ENCODE results near the gene SMIM32. TPM values are rescaled to one million over a fixed set of nuclear protein-coding genes. Genes with fewer than 3 reads are reported as not detected.

The SMIM32 gene
- not detected in 2 replicates for total RNA-seq (2012; rRNA removed)

DNA sequence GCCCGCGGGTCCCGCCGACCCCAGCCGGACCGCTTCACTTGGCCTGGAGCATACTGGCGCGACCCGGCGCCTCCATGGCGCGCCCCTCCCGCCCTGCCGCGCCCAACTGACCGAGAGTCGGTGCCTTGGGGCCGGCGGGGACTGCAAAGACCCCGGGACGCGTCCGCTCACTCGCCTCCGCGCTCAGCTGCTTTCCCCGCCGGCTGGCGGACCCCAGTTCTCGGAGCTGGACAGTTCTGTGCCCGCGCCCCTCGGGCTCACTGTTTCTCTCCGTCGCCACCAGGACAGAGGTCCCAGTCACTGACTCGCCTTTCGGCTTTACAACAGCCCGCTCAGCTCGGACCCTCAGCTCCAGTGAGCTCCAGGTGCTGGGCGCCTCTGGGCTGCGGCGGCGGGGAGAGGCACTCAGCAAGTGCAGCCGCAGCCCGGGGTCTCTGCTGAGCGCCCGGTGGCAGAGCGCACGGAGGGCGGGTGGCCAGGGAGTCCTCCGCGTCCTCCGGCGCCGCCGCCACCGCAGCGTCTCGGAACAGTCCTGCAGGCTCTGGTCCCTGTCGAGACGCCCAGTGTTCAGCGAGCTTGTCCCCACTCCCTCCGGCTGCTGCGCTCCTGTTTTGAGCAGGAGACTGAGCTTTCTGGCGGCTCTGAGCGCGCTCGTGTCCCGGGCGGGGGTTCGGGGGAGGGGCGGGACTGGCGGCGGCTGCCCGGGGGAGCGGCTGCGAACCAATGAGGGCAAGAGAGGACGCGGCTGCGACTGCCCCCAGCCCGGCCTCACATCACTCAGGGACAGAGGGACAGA, at the start of gene SMIM32:
Gene SMIM32 (minus strand): TSS at position 637 of the 796 bp plus-strand sequence. CDS start 638 bp downstream, outside the sequence.
- Histone ChIP-seq H3K4me2 (ENCODE audit: low read length) (peak within 1 kb of the TSS; percentile 87), H3K4me3 (ENCODE audit: low read length) (peak within 1 kb of the TSS; percentile 59), H3K9me3 (replicated peaks; ENCODE audit: low read length) (no peaks in the 10 kb centered on the region), H3K4me1 (ENCODE audit: control insufficient read depth, insufficient read depth, low read length) (peaks cover 17% of the 10 kb centered on the region), H3K27me3 (ENCODE audit: control insufficient read depth, insufficient read depth, low read length) (peaks cover 62% of the 10 kb centered on the region), H3K9ac (ENCODE audit: low read depth, low read length) (peak within 1 kb of the TSS; percentile 16), H3K36me3 (ENCODE audit: insufficient read depth, low read length) (peaks cover 16% of the 10 kb centered on the region)

DNA sequence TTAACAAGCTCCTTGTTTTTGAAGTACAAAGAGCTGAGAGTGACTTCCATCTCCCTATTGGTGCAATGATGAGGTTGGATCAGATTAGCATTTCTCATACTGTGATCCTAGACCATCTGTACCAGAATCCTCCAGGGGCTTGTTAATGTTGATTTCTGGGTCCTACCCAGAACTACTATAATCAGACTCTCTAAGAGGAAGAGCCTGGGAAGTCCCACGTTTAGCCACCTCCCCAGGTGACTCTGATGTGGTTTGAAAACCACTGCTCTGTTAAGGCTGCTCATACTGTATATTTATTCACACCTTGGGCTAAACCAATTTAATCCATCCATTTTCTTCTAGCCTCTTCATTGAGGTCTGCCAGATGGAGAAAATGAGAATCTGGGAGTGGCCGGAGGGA, 49.6 kb upstream of the SMIM32 start:
- H3K4me3 ChIP-seq (ENCODE audit: low read length), result no peak overlapping the region
- no peak overlapping the region for H3K4me2 ChIP-seq (ENCODE audit: low read length)
- H3K27me3 ChIP-seq (ENCODE audit: control insufficient read depth, insufficient read depth, low read length), result peaks cover 25% of the 10 kb centered on the region
- no peak overlapping the region for H3K9ac ChIP-seq (ENCODE audit: low read depth, low read length)
- H3K4me1 ChIP-seq (ENCODE audit: control insufficient read depth, insufficient read depth, low read length), result no peaks in the 10 kb centered on the region
- no peaks in the 10 kb centered on the region for H3K36me3 ChIP-seq (ENCODE audit: insufficient read depth, low read length)
- H3K9me3 ChIP-seq (replicated peaks; ENCODE audit: low read length), result no peaks in the 10 kb centered on the region

- H3K4me1 ChIP-seq (ENCODE audit: control insufficient read depth, insufficient read depth, low read length), result no peaks in the 10 kb centered on the region
- no peak overlapping the region for H3K9ac ChIP-seq (ENCODE audit: low read depth, low read length)
- no peaks in the 10 kb centered on the region for H3K36me3 ChIP-seq (ENCODE audit: insufficient read depth, low read length)
- peaks cover 20% of the 10 kb centered on the region for H3K27me3 ChIP-seq (ENCODE audit: control insufficient read depth, insufficient read depth, low read length)
- no peaks in the 10 kb centered on the region for H3K9me3 ChIP-seq (replicated peaks; ENCODE audit: low read length)
- no peak overlapping the region for H3K4me2 ChIP-seq (ENCODE audit: low read length)
- H3K4me3 ChIP-seq (ENCODE audit: low read length), result no peak overlapping the region
Observed at GRCh38 chr5:136242136-136242535, 49.2 kb upstream of the SMIM32 start.

- Histone ChIP-seq H3K4me3 (ENCODE audit: low read length) (no peak overlapping the region), H3K4me2 (ENCODE audit: low read length) (no peak overlapping the region), H3K27me3 (ENCODE audit: control insufficient read depth, insufficient read depth, low read length) (peaks cover 18% of the 10 kb centered on the region), H3K9ac (ENCODE audit: low read depth, low read length) (no peak overlapping the region), H3K4me1 (ENCODE audit: control insufficient read depth, insufficient read depth, low read length) (no peaks in the 10 kb centered on the region), H3K36me3 (ENCODE audit: insufficient read depth, low read length) (no peaks in the 10 kb centered on the region), H3K9me3 (replicated peaks; ENCODE audit: low read length) (no peaks in the 10 kb centered on the region)
Observed at GRCh38 chr5:136240894-136241293, 47.9 kb upstream of the SMIM32 start.

- Histone ChIP-seq H3K4me3 (ENCODE audit: low read length) (no peak overlapping the region), H3K4me2 (ENCODE audit: low read length) (no peak overlapping the region), H3K27me3 (ENCODE audit: control insufficient read depth, insufficient read depth, low read length) (peaks cover 4% of the 10 kb centered on the region), H3K9me3 (replicated peaks; ENCODE audit: low read length) (no peaks in the 10 kb centered on the region), H3K9ac (ENCODE audit: low read depth, low read length) (no peak overlapping the region), H3K4me1 (ENCODE audit: control insufficient read depth, insufficient read depth, low read length) (no peaks in the 10 kb centered on the region), H3K36me3 (ENCODE audit: insufficient read depth, low read length) (no peaks in the 10 kb centered on the region)
Observed at GRCh38 chr5:136236479-136237083, 43.6 kb upstream of the SMIM32 start.

GRCh38 chr5:136235321-136235720, 42.4 kb upstream of the SMIM32 start:
- no peaks in the 10 kb centered on the region for H3K4me1 ChIP-seq (ENCODE audit: control insufficient read depth, insufficient read depth, low read length)
- no peaks in the 10 kb centered on the region for H3K36me3 ChIP-seq (ENCODE audit: insufficient read depth, low read length)
- H3K9me3 ChIP-seq (replicated peaks; ENCODE audit: low read length), result no peaks in the 10 kb centered on the region
- no peak overlapping the region for H3K9ac ChIP-seq (ENCODE audit: low read depth, low read length)
- no peak overlapping the region for H3K4me2 ChIP-seq (ENCODE audit: low read length)
- H3K27me3 ChIP-seq (ENCODE audit: control insufficient read depth, insufficient read depth, low read length), result peaks cover 10% of the 10 kb centered on the region
- no peak overlapping the region for H3K4me3 ChIP-seq (ENCODE audit: low read length)

DNA sequence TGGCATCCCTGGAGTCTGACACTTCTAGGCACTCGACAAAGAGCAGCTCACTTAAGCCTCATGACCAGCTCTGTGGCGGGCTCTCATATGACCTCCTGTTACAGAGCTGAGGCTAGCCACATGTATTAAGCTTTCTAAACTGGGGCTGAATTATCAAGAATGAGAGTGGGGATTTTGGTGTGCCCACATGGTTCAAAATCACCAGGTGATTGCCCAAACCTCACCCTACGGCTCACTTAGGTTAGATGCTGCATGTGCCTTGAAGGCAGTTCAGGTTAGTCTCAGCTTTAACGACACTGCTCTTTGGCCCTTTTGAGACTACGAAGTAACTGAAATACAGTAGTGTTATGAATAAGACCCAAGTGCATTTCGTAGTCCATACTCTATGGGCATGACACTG, 39.4 kb upstream of the SMIM32 start:
- Histone ChIP-seq H3K4me1 (ENCODE audit: control insufficient read depth, insufficient read depth, low read length) (no peaks in the 10 kb centered on the region), H3K4me3 (ENCODE audit: low read length) (no peak overlapping the region), H3K9me3 (replicated peaks; ENCODE audit: low read length) (no peaks in the 10 kb centered on the region), H3K4me2 (ENCODE audit: low read length) (no peak overlapping the region), H3K27me3 (ENCODE audit: control insufficient read depth, insufficient read depth, low read length) (peaks cover 34% of the 10 kb centered on the region), H3K9ac (ENCODE audit: low read depth, low read length) (no peak overlapping the region), H3K36me3 (ENCODE audit: insufficient read depth, low read length) (no peaks in the 10 kb centered on the region)

DNA sequence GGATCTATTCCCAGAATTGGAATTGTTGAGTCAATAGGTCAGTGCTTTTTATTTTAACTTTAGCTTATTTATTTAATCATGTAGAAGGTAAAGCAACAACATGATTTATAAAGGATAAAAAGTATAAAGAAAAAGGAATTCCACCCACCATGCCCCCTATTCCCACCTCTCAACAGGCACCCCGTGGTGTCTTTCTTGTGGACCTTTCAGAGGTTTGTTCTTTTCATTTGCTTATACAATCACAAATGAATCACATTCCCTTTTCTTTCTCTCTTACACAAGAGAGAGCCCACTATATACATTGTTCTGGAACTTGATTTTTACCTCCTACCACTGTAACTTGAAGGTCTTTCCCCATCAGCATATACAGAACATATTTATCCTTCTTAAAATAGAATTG, 37.2 kb upstream of the SMIM32 start:
- H3K36me3 ChIP-seq (ENCODE audit: insufficient read depth, low read length), result no peaks in the 10 kb centered on the region
- peaks cover 44% of the 10 kb centered on the region for H3K27me3 ChIP-seq (ENCODE audit: control insufficient read depth, insufficient read depth, low read length)
- no peak overlapping the region for H3K4me3 ChIP-seq (ENCODE audit: low read length)
- no peak overlapping the region for H3K9ac ChIP-seq (ENCODE audit: low read depth, low read length)
- no peaks in the 10 kb centered on the region for H3K9me3 ChIP-seq (replicated peaks; ENCODE audit: low read length)
- H3K4me2 ChIP-seq (ENCODE audit: low read length), result no peak overlapping the region
- no peaks in the 10 kb centered on the region for H3K4me1 ChIP-seq (ENCODE audit: control insufficient read depth, insufficient read depth, low read length)

- Histone ChIP-seq H3K4me3 (ENCODE audit: low read length) (no peak overlapping the region), H3K27me3 (ENCODE audit: control insufficient read depth, insufficient read depth, low read length) (peaks cover 55% of the 10 kb centered on the region), H3K4me2 (ENCODE audit: low read length) (no peak overlapping the region), H3K9me3 (replicated peaks; ENCODE audit: low read length) (no peaks in the 10 kb centered on the region), H3K9ac (ENCODE audit: low read depth, low read length) (no peak overlapping the region), H3K36me3 (ENCODE audit: insufficient read depth, low read length) (no peaks in the 10 kb centered on the region), H3K4me1 (ENCODE audit: control insufficient read depth, insufficient read depth, low read length) (no peaks in the 10 kb centered on the region)
Observed at GRCh38 chr5:136228136-136228757, 35.3 kb upstream of the SMIM32 start.

GRCh38 chr5:136226401-136226800, 33.4 kb upstream of the SMIM32 start:
- H3K36me3 ChIP-seq (ENCODE audit: insufficient read depth, low read length), result no peaks in the 10 kb centered on the region
- H3K4me1 ChIP-seq (ENCODE audit: control insufficient read depth, insufficient read depth, low read length), result no peaks in the 10 kb centered on the region
- H3K9ac ChIP-seq (ENCODE audit: low read depth, low read length), result no peak overlapping the region
- H3K4me2 ChIP-seq (ENCODE audit: low read length), result no peak overlapping the region
- H3K4me3 ChIP-seq (ENCODE audit: low read length), result no peak overlapping the region
- H3K9me3 ChIP-seq (replicated peaks; ENCODE audit: low read length), result no peaks in the 10 kb centered on the region
- peaks cover 55% of the 10 kb centered on the region for H3K27me3 ChIP-seq (ENCODE audit: control insufficient read depth, insufficient read depth, low read length)

DNA sequence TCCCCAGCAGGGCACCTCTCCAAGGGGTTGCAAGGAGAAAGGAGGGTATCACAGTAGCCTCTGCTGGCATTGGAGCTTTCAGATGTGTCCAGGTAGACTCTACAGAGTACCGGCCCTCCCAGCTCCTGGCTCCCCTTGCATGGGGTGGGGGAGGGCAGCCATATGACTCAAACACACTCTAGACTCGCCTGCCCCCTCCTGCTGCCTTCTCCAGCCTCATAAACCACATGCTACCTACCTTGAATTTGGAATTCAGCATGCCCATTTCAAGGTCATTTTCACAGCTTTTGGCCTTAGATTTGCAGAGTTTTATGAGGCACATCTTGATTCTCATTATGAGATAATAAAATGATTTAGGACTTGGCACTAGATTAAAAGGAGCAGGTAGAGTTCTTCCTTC, 32.8 kb upstream of the SMIM32 start:
- Histone ChIP-seq H3K9me3 (replicated peaks; ENCODE audit: low read length) (peaks cover 4% of the 10 kb centered on the region), H3K9ac (ENCODE audit: low read depth, low read length) (no peak overlapping the region), H3K4me3 (ENCODE audit: low read length) (no peak overlapping the region), H3K36me3 (ENCODE audit: insufficient read depth, low read length) (no peaks in the 10 kb centered on the region), H3K4me2 (ENCODE audit: low read length) (no peak overlapping the region), H3K4me1 (ENCODE audit: control insufficient read depth, insufficient read depth, low read length) (no peaks in the 10 kb centered on the region), H3K27me3 (ENCODE audit: control insufficient read depth, insufficient read depth, low read length) (peaks cover 53% of the 10 kb centered on the region)
